ENCODE data around the gene DPP10. TPM values are rescaled to one million over a fixed set of nuclear protein-coding genes. Genes with fewer than 3 reads are reported as not detected.

DPP10 gene
- total RNA-seq, 1 donor from 2014 or later = not detected

GRCh38 chr2:115034801-115035200, 592.4 kb downstream of the DPP10 start:
- TF ChIP-seq CTCF (IDR thresholded peaks at IDR 0.05) = no peak
- Histone ChIP-seq H3K4me3 (no peak overlapping the region), H3K27me3 (no peaks in the 10 kb centered on the region), H3K36me3 (no peaks in the 10 kb centered on the region), H3K4me1 (no peaks in the 10 kb centered on the region), H3K27ac (no peak overlapping the region), H3K9me3 (no peaks in the 10 kb centered on the region)
- DNase-seq (ENCODE audit: low spot score in 2 of 2) = no peak
- intact Hi-C loops (cut with DNase I) = no loop called here

- no peak for DNase-seq (ENCODE audit: low spot score in 2 of 2)
- Histone ChIP-seq H3K9me3 (no peaks in the 10 kb centered on the region), H3K27ac (no peak overlapping the region), H3K4me1 (no peaks in the 10 kb centered on the region), H3K27me3 (no peaks in the 10 kb centered on the region), H3K4me3 (no peak overlapping the region), H3K36me3 (no peaks in the 10 kb centered on the region)
- intact Hi-C loops (cut with DNase I) = no loop called here
- TF ChIP-seq CTCF (IDR thresholded peaks at IDR 0.05) = no peak
Observed at GRCh38 chr2:115036818-115037217, 594.4 kb downstream of the DPP10 start.

- Histone ChIP-seq H3K4me1 (no peaks in the 10 kb centered on the region), H3K27ac (no peak overlapping the region), H3K36me3 (no peaks in the 10 kb centered on the region), H3K27me3 (no peaks in the 10 kb centered on the region), H3K9me3 (no peaks in the 10 kb centered on the region), H3K4me3 (no peak overlapping the region)
- no peak for TF ChIP-seq CTCF (IDR thresholded peaks at IDR 0.05)
- DNase-seq (ENCODE audit: low spot score in 2 of 2) = no peak
- intact Hi-C loops (cut with DNase I) = no loop called here
Observed at GRCh38 chr2:115057473-115057872, 615.0 kb downstream of the DPP10 start.

GRCh38 chr2:115070002-115070401, 627.6 kb downstream of the DPP10 start:
- no peak for TF ChIP-seq CTCF (IDR thresholded peaks at IDR 0.05)
- intact Hi-C loops (cut with DNase I) = no loop called here

GRCh38 chr2:115071534-115071933, 629.1 kb downstream of the DPP10 start:
- H3K27ac ChIP-seq = no peak overlapping the region
- H3K9me3 ChIP-seq = no peaks in the 10 kb centered on the region
- no peak overlapping the region for H3K4me3 ChIP-seq
- TF ChIP-seq CTCF (IDR thresholded peaks at IDR 0.05) = no peak
- H3K4me1 ChIP-seq = no peaks in the 10 kb centered on the region
- no peaks in the 10 kb centered on the region for H3K36me3 ChIP-seq
- DNase-seq (ENCODE audit: low spot score in 2 of 2) = no peak
- no peaks in the 10 kb centered on the region for H3K27me3 ChIP-seq
- intact Hi-C loops (cut with DNase I) = no loop called here

More at GRCh38 chr2:115070002-115070401, 627.6 kb downstream of the DPP10 start:
- no peaks in the 10 kb centered on the region for H3K9me3 ChIP-seq
- no peaks in the 10 kb centered on the region for H3K4me1 ChIP-seq
- no peak overlapping the region for H3K4me3 ChIP-seq
- H3K27me3 ChIP-seq = no peaks in the 10 kb centered on the region
- DNase-seq (ENCODE audit: low spot score in 2 of 2) = no peak
- H3K36me3 ChIP-seq = no peaks in the 10 kb centered on the region
- no peak overlapping the region for H3K27ac ChIP-seq

GRCh38 chr2:115075800-115076199, 633.4 kb downstream of the DPP10 start:
- Histone ChIP-seq H3K27me3 (no peaks in the 10 kb centered on the region), H3K9me3 (no peaks in the 10 kb centered on the region), H3K4me3 (no peak overlapping the region), H3K4me1 (no peaks in the 10 kb centered on the region), H3K36me3 (no peaks in the 10 kb centered on the region), H3K27ac (no peak overlapping the region)
- no peak for TF ChIP-seq CTCF (IDR thresholded peaks at IDR 0.05)
- intact Hi-C loops (cut with DNase I) = no loop called here
- DNase-seq (ENCODE audit: low spot score in 2 of 2) = no peak

Data from ascending aorta (tissue), 2 donors.